Ishikawa (cell line): ENCODE results near the gene KRTAP10-8.

ENCODE experiments used
- CEBPB ChIP-seq: IDR thresholded peaks from 2 replicates; pipeline ENCODE4 v1.6.1; 2012
- CREB1 ChIP-seq: IDR thresholded peaks from 2 replicates; pipeline ENCODE4 v1.6.1; 2012; ENCODE audit warnings: low read depth
- EGR1 ChIP-seq: IDR thresholded peaks from 2 replicates; pipeline ENCODE4 v1.6.1; 2012
- EP300 ChIP-seq: IDR thresholded peaks from 2 replicates; pipeline ENCODE4 v1.6.1; 2012; ENCODE audit warnings: borderline replicate concordance
- FOXM1 ChIP-seq: IDR thresholded peaks from 2 replicates; pipeline ENCODE4 v1.6.1; 2012; ENCODE audit warnings: low read depth, borderline replicate concordance
- MAX ChIP-seq: IDR thresholded peaks from 2 replicates; pipeline ENCODE4 v1.6.1; 2012
- NFIC ChIP-seq: IDR thresholded peaks from 2 replicates; pipeline ENCODE4 v1.6.1; 2012
- RAD21 ChIP-seq: IDR thresholded peaks from 2 replicates; pipeline ENCODE4 v1.6.1; 2012; ENCODE audit warnings: low read depth
- REST ChIP-seq: IDR thresholded peaks from 2 replicates; pipeline ENCODE4 v1.6.1; 2012; ENCODE audit warnings: low read depth, mild to moderate bottlenecking
- TAF1 ChIP-seq: IDR thresholded peaks from 2 replicates; pipeline ENCODE4 v1.6.1; 2012; ENCODE audit warnings: low read depth, mild to moderate bottlenecking
- TCF12 ChIP-seq: IDR thresholded peaks from 2 replicates; pipeline ENCODE4 v1.6.1; 2012; ENCODE audit warnings: low read depth
- TEAD4 ChIP-seq: IDR thresholded peaks from 2 replicates; pipeline ENCODE4 v1.6.1; 2012
- USF1 ChIP-seq: IDR thresholded peaks from 2 replicates; pipeline ENCODE4 v1.6.1; 2012
- YY1 ChIP-seq: IDR thresholded peaks from 2 replicates; pipeline ENCODE4 v1.6.1; 2012; ENCODE audit warnings: low read depth
- ZBTB7A ChIP-seq: IDR thresholded peaks from 2 replicates; pipeline ENCODE4 v1.6.1; 2012; ENCODE audit warnings: low read depth

The KRTAP10-8 gene

GRCh38 chr21:44593598-44594405 is 18.1 kb upstream of the KRTAP10-8 start:
- TF ChIP-seq TEAD4 (no peak), MAX (0 out of 2 replicates have a peak, but pooled peaks have one; percentile 14)

- TF ChIP-seq ZBTB7A = no peak
- no peak for TF ChIP-seq FOXM1
- no peak for TF ChIP-seq CREB1
- no peak for TF ChIP-seq YY1
- no peak for TF ChIP-seq EP300
- TF ChIP-seq MAX = no peak
- no peak for TF ChIP-seq TEAD4
- TF ChIP-seq TAF1 = no peak
Observed at GRCh38 chr21:44594406-44594916, 17.4 kb upstream of the KRTAP10-8 start.

GRCh38 chr21:44595524-44595923 is 16.4 kb upstream of the KRTAP10-8 start:
- TF ChIP-seq CREB1 (no peak), TCF12 (no peak), MAX (no peak), TAF1 (no peak), REST (no peak), TEAD4 (no peak), RAD21 (no peak), ZBTB7A (no peak), USF1 (no peak), FOXM1 (no peak), YY1 (no peak), EP300 (no peak), NFIC (no peak), EGR1 (no peak), CEBPB (no peak)

- TF ChIP-seq EGR1 (no peak), TEAD4 (peak; percentile 78), RAD21 (no peak), ZBTB7A (no peak), TCF12 (peak; percentile 58), USF1 (no peak), YY1 (no peak), NFIC (peak; percentile 46; the same call in 1 of the 2 replicates), EP300 (peak; percentile 69), CEBPB (no peak), REST (no peak)
Observed at GRCh38 chr21:44596068-44596725, 15.7 kb upstream of the KRTAP10-8 start.

GRCh38 chr21:44598061-44598460 is 13.8 kb upstream of the KRTAP10-8 start:
- TF ChIP-seq TEAD4 (no peak), ZBTB7A (no peak), RAD21 (no peak), MAX (no peak), TCF12 (no peak), NFIC (no peak), YY1 (no peak), FOXM1 (no peak), EP300 (no peak), EGR1 (no peak), USF1 (no peak), CREB1 (no peak), REST (no peak)
